GM12865 (cell line): ENCODE data around the gene GATA2.

ENCODE experiments used
- DNase-seq: peaks from one replicate; pipeline ENCODE4 v3.0.0; 2010; ENCODE audit warnings: low read depth
- H3K4me3 ChIP-seq: 2 replicates; pipeline ENCODE4 v1.5.1; 2011; ENCODE audit warnings: mild to moderate bottlenecking, low read depth, low read length, control low read depth
- TF ChIP-seq, protein P1 (sequence below): IDR thresholded peaks from 2 replicates; pipeline ENCODE4 v1.5.1; 2011; ENCODE audit warnings: low read length, control low read depth, low read depth, inconsistent platforms; ENCODE audit not compliant: insufficient read depth; ENCODE audit errors: missing control alignments

GATA2 gene

DNA sequence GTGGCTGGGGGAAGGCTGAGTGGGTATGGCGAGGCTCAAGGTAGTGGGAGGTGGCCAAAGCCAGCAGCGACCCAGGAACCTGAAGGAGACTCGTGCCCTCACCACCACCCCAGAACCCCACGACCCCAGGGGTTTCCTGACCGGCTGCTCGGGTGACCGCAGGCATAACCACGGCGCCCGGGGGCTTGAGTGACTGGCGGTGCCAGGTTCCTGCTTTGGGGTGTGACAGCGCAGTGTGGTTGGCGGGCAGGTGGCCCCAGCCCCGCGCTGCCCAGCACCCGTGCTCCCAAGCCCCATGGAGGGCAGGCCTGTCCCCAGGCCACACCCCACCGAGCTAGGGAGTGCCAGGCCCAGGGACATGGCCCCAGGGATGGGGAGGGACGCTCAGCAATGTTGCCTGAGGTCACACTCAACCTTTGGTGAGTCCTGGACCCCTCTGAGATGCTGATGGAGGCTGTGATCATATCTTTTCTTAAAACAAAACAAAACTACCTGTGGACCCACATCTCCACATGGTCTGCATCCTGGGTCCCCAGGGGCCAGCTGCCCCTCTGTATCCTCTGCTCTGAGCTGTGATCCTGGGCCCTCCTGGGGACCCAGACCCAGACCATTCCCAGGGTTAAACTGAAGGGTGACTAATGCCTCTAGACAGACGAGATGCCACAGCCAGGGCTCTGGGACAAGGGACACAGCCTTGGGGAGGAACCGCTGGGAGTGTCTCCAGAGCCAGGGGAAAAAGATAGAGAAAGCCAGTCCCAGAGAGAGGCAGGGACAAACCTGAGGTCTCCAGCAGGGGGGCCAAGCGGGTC lies 39.3 kb downstream of the GATA2 start:
- TF ChIP-seq, protein P1, sequence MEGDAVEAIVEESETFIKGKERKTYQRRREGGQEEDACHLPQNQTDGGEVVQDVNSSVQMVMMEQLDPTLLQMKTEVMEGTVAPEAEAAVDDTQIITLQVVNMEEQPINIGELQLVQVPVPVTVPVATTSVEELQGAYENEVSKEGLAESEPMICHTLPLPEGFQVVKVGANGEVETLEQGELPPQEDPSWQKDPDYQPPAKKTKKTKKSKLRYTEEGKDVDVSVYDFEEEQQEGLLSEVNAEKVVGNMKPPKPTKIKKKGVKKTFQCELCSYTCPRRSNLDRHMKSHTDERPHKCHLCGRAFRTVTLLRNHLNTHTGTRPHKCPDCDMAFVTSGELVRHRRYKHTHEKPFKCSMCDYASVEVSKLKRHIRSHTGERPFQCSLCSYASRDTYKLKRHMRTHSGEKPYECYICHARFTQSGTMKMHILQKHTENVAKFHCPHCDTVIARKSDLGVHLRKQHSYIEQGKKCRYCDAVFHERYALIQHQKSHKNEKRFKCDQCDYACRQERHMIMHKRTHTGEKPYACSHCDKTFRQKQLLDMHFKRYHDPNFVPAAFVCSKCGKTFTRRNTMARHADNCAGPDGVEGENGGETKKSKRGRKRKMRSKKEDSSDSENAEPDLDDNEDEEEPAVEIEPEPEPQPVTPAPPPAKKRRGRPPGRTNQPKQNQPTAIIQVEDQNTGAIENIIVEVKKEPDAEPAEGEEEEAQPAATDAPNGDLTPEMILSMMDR: no peak

DNA sequence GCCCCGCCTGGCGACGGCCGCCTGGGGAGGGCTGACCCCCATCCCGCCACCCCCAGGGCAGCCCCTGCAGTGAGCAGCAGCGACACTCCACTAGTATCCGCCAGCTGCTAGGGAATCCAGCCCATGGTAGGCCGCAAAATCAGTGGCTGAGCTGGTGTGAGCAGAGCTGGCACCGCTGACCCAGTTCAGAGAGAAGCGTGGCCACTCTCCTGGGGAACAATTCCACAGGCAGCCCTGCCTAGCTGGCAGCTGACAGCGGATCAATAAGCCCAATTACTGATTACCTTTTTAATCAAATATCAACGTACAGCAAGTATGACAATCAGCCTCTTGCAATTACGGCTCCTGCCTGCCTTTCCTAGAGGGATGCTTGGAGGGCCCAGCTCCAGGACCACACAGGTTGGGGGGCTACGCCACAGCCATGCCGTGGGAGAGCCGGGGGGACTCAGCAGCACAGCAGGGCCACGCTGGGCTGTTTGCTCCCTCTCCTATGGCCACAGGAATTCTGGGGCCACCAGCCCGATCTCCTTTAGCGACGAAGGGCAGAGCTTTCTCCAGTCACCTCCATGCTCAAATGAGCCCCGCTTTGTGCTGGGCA lies 40.2 kb downstream of the GATA2 start:
- TF ChIP-seq, protein P1: no peak
- H3K4me3 ChIP-seq: no peak overlapping the region
- no peak for DNase-seq

More for the DNA sequence above, 39.3 kb downstream of the GATA2 start:
- no peak for DNase-seq
- no peak overlapping the region for H3K4me3 ChIP-seq

DNA sequence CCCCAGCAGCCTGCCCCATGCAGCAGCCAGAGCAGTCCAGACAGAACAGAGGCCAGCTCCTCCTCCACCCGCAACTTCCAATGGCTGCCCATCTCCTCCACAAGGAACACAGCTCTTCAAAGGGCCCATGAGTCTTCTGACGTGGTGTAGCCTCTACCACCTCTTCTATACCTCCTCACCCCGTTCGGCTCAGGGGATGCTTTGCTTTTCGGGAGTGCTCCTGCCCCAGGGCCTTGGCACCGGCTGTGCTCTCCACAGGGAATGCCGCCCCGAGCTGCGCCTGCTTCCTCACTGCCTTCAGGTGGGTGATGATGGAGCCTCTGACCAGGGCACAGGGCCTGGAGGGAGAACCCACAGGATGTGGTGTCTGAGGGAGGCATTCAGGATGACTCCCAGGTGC lies 40.9 kb downstream of the GATA2 start:
- no peak overlapping the region for H3K4me3 ChIP-seq
- TF ChIP-seq, protein P1: no peak
- no peak for DNase-seq

DNA sequence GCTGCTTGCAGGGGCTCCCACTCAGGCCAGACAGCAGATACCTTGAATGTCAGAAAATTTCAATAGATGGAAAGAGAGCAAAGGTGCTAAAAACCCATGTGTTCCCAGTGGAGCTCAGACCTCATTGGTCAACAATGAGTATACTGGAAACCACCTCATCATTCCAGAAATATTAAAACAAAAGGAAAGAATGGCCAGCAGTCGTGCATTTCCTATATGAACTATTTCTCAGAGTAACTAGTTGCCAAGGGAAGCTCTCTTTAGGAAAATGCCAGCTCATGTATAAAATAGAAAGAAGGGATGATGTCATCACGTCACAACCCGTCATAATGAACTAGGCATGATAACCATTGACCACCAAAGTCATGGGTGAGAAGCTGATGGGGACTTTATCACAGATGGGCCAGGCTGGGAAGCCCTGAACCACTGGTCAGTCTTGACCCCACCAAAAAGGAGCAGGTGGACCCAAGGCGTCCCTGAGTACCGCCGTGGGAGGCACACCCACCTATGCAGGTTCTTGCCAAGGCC lies 43.8 kb downstream of the GATA2 start:
- TF ChIP-seq, protein P1: no peak
- no peak overlapping the region for H3K4me3 ChIP-seq
- DNase-seq: no peak

DNA sequence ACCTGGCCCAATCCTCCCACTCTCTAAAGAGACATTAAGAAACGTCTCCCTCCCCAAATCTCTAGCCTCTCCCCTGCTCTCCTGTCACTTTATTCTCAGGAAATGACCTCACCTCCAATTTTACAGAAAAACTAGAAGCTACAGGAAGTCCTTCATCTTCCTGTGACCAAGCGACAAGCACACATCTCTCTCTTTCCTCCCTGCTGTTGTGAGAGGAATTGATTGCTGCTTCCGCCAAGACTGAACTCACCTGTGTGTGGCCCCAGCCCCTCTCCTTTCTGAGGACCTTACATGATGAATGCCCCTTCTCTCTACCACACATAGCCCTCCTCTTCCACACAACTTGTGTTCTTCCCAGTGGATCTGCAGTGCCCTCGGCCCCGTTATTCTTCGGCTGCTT lies 44.5 kb downstream of the GATA2 start:
- TF ChIP-seq, protein P1: no peak
- no peak overlapping the region for H3K4me3 ChIP-seq
- DNase-seq: peak; percentile 61

DNA sequence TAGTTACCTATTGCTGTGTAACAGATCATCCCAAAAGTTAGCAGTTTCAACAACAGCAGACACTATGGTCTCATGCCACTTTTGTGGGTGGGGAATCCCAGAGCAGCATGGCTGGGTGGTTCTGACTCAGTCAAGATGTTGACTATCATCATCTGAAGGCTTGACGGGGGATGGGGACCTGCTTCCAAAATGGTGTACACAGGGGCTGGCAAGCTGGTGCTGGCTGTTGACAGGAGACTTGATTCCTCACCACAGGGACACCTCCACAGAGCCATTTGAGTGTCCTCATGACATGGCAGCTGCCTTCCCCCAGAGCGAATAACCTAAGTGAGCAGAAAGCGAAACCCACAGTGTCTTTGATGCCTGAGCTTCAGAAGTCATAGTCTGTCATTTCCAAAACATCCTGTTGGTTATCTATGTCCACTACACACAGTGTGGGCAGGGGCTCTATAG lies 45.4 kb downstream of the GATA2 start:
- DNase-seq: peak; percentile 87
- TF ChIP-seq, protein P1: no peak
- no peak overlapping the region for H3K4me3 ChIP-seq
